ENCODE data around the gene LARGE1.

The LARGE1 gene

GRCh38 chr22:33515795-33516194 lies 404.5 kb downstream of the LARGE1 start:
- no peak for DNase-seq

GRCh38 chr22:33513388-33514338 lies 406.6 kb downstream of the LARGE1 start:
- no peak for DNase-seq

GRCh38 chr22:33512908-33513307 lies 407.4 kb downstream of the LARGE1 start:
- DNase-seq, result no peak

GRCh38 chr22:33510429-33510904 lies 409.8 kb downstream of the LARGE1 start:
- DNase-seq, result no peak

- no peak for DNase-seq
Observed at GRCh38 chr22:33504941-33505625, 415.2 kb downstream of the LARGE1 start.

GRCh38 chr22:33496112-33496511 lies 424.2 kb downstream of the LARGE1 start:
- no peak for DNase-seq

- DNase-seq, result no peak
Observed at GRCh38 chr22:33493476-33494205, 426.6 kb downstream of the LARGE1 start.

GRCh38 chr22:33492210-33492651 lies 428.0 kb downstream of the LARGE1 start:
- DNase-seq, result no peak

- DNase-seq, result no peak
Observed at GRCh38 chr22:33487041-33487716, 433.1 kb downstream of the LARGE1 start.

- no peak for DNase-seq
Observed at GRCh38 chr22:33481550-33481949, 438.7 kb downstream of the LARGE1 start.

- DNase-seq, result no peak
Observed at GRCh38 chr22:33477120-33478111, 442.9 kb downstream of the LARGE1 start.

GRCh38 chr22:33476716-33477115 lies 443.6 kb downstream of the LARGE1 start:
- no peak for DNase-seq

GRCh38 chr22:33476206-33476605 lies 444.1 kb downstream of the LARGE1 start:
- no peak for DNase-seq

- DNase-seq, result no peak
Observed at GRCh38 chr22:33474587-33474986, 445.7 kb downstream of the LARGE1 start.

- DNase-seq, result no peak
Observed at GRCh38 chr22:33472462-33473344, 447.6 kb downstream of the LARGE1 start.

- no peak for DNase-seq
Observed at GRCh38 chr22:33470456-33470855, 449.8 kb downstream of the LARGE1 start.

GRCh38 chr22:33467620-33468095 lies 452.6 kb downstream of the LARGE1 start:
- DNase-seq, result no peak

- DNase-seq, result no peak
Observed at GRCh38 chr22:33467080-33467479, 453.2 kb downstream of the LARGE1 start.

- DNase-seq, result no peak
Observed at GRCh38 chr22:33465554-33465953, 454.7 kb downstream of the LARGE1 start.

GRCh38 chr22:33464698-33465097 lies 455.6 kb downstream of the LARGE1 start:
- DNase-seq, result no peak

All from NCI-H2107 (cell line).